Lower leg skin (tissue), 3 donors: Measurements from ENCODE around the gene ATP23.

Source experiments
- CTCF ChIP-seq, 3 donors: fragments of 450-650 bp; IDR thresholded peaks; one replicate each; pipeline ENCODE4 v1.5.1; 2016; ENCODE audit warnings: antibody characterized with exemption in 3 of 3, mild to moderate bottlenecking in 3 of 3, moderate library complexity in 2 of 3
- POLR2A ChIP-seq, 2 donors: fragments of 450-650 bp; IDR thresholded peaks; one replicate each; pipeline ENCODE4 v1.6.1; 2016 to 2017; ENCODE audit warnings: antibody characterized with exemption in 2 of 2, mild to moderate bottlenecking in 1 of 2, moderate library complexity in 1 of 2

GRCh38 chr12:57936513-57936883, 4.9 kb upstream of the ATP23 start:
- no peak for TF ChIP-seq CTCF (IDR thresholded peaks at IDR 0.05)
- no peak for TF ChIP-seq POLR2A (IDR thresholded peaks at IDR 0.05)
